GM21528 (cell line): ENCODE data around the gene PPP2R2C.

Experiments
- ATAC-seq: cut with Tn5 transposase; IDR thresholded peaks from one replicate; pipeline ENCODE4 v1.9.1; 2021; ENCODE audit warnings: mild to moderate bottlenecking, moderate library complexity; ENCODE audit not compliant: unreplicated experiment, low FRiP score

The PPP2R2C gene

GRCh38 chr4:6369035-6369434 lies 103.4 kb downstream of the PPP2R2C start:
- ATAC-seq, result no peak

GRCh38 chr4:6368601-6369000 lies 103.8 kb downstream of the PPP2R2C start:
- ATAC-seq, result no peak

DNA sequence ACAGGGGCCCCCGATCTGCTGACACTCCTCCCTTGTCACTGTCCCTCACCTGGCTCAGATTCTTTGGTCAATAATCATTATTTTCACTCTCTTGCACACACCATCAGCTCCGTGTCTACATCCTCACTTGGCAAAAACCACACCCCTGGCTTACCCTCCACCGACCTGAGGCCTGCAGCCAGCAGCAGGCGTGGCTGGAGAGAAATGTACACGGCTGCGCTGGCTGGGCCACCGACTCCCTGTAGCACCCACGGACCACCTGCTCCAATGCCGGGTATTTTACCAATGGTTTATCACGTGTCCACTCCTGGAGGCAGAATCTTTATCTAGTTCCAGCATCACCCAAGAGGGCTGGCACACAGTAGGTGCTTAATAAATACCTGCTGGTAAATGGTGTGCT lies 104.3 kb downstream of the PPP2R2C start:
- no peak for ATAC-seq

DNA sequence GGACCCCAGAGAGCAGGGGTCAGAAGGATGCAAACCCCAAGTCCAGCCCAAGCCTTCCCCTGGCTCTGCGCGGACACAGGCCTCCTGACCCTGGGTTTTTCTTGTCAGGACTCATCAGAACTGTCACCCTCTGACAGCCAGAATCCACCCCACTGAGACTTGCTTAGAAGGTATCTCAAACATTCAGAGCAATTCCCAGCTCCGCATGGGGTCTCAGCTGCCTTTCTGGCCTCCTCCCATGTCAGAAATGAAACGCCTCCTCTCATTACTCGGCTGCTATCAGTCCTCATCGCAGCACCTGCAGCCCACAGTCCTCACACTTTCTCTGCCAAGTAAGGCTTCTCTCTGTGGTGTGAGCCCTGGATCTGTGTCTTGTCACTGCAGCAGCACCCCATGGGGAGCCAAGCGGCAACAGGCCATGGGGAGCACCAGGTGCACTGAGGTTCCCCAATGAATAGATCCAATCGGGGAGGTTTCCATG lies 105.0 kb downstream of the PPP2R2C start:
- ATAC-seq, result no peak

GRCh38 chr4:6366581-6366980 lies 105.8 kb downstream of the PPP2R2C start:
- ATAC-seq, result no peak

GRCh38 chr4:6365545-6366086 lies 106.8 kb downstream of the PPP2R2C start:
- no peak for ATAC-seq

- no peak for ATAC-seq
Observed at GRCh38 chr4:6364581-6364980, 107.8 kb downstream of the PPP2R2C start.

- ATAC-seq, result no peak
Observed at GRCh38 chr4:6364146-6364545, 108.3 kb downstream of the PPP2R2C start.

DNA sequence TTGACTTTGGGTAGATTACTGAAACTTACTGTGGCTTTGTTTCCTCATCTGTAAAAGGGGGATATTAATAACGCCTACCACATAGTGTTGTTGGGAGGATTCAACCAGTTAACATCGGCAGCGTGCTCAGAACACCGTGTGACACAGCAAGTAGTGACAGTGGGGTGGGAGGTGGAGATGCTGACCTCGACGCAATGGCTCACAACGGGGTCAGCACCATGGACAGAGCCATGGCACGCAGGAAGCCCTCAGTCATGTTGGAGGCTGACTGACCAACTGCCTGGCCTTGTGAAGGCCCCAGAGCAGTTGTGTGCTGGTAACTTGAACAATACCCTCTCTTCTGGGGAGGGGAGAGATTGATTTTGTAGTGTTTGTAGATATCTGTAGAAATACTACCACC lies 109.5 kb downstream of the PPP2R2C start:
- ATAC-seq, result no peak

GRCh38 chr4:6362243-6362885 lies 110.0 kb downstream of the PPP2R2C start:
- ATAC-seq, result no peak

DNA sequence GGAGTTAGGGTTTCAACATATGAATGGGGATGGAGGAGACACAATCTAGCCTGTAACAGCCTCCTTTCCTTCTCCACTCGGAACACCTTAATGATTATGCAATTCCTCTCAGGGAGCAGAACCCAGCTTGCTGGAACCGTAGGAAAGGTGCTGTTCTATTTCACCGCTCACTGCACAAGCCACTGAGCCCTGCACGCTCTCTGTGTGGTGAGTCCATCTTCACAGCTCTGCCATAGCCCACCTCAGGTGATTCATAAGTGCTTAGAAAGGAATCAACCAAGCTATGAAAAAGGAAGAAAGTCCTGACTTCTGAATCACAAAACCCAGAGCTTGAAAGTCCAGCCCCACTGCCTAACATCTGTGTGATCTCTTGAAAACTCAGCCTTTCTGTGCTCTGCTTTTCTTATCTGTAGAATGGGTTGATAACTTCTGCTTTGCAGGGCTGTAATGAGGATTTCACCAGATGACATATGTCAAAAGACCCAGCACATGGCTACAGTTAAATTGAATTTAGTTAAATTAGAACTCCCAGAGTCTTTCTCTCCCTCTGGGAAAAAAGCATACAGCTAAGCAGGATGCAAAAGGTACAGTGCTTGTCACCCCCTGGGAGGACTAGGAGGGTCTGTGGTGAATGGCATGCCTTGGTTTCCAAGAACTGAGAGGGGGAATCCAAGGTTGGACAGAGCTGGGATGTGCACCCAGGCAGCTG lies 111.2 kb downstream of the PPP2R2C start:
- ATAC-seq, result no peak

- ATAC-seq, result no peak
Observed at GRCh38 chr4:6360385-6360784, 112.0 kb downstream of the PPP2R2C start.

DNA sequence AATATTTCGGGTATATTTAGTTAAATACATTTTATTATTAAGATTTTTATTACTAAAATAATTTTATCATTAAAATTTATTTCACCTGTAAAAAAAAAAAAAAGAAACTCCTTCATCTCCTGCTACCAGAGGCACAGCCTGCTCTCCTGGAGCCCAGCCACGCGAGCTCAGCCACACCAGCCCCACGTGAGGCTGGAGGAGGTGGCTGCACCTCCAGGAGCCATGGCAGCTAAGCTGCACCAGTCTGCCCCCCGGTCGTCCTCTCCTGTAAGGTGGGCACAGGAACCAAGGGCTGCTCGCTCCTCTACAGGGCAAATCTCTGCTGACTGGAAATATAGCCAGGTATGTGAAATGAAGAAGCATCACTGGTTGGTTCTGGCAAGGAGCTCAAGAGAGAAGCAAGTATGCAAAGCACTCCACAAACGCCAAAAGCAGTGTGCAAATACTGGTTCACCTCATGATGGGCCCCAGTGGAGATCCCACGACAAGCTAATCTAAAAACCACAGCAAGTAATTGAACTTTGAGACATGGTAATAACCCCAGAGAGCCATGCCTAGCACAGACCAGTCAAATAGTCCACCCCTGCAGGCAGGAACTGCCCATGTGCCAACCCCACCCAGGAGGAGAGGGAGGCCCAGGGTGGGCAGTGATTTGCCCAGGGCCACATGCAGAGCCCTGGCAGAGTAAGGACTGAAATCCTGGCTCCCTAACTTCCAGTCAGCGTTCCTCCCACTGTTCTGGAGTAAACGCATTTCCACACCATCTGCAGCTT lies 112.7 kb downstream of the PPP2R2C start:
- ATAC-seq, result no peak

DNA sequence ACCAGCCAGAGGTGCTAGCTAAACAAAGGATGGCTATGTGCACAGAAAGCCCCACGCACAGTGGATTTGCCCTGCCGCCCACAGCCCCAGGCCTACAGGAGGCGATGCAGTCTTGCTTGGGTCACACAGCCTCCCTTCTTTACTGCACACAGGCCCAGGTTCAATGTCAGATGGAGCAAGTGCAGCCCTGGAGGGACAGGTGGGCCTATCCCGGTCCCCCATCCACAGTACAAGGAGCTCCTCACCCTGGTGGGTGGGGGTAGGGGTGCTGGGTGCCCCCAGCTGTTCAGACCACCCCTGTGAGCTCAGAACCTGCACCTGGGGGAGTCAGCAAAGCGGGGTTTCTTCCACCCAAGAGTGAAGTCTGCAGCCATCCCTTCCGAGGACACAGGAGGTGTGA lies 114.9 kb downstream of the PPP2R2C start:
- ATAC-seq, result no peak

DNA sequence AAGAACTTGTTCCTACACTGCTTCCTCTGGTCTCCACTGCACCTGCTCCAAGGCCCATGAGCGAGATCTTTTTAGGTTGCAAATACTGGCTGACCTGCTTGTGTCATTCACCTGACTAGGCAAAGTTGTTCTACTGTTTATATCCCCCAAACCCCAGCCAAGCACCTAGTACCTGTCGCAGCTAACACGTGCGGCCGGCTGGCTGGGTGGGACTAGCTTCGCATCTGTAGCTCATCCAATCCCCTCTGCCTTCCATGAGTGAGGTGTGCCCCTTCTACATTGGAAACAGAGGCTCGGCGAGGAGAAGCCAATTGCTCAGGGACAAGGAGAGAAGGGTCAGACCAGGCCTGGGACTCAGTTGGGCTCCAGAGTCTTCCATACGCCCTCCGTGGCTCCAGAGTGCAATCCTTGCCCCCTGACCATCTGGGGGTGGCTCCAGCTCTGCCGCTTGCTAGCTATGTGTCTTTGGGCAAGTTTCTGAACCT lies 116.3 kb downstream of the PPP2R2C start:
- no peak for ATAC-seq

GRCh38 chr4:6355052-6355451 lies 117.4 kb downstream of the PPP2R2C start:
- no peak for ATAC-seq

DNA sequence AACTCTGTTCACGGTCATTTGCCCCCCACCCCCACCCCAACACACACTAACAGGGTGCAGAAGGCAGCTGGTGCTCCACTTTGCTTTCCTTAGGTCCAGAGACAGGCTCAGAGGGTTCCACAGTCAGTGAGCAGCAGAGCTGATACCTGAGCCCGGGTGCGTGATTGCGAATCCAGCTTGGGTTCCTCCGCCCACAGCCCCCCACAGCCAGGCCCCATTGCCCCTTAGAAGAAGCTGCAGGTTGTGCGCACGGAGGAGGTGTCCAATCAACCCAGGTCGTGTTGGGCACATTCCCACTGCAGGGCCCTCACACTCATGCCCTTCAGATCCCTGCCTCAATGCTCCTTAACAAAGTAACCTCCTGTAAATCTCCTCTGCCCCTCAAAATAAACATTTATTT lies 117.8 kb downstream of the PPP2R2C start:
- no peak for ATAC-seq

GRCh38 chr4:6354119-6354518 lies 118.3 kb downstream of the PPP2R2C start:
- no peak for ATAC-seq

GRCh38 chr4:6352031-6352692 lies 120.3 kb downstream of the PPP2R2C start:
- ATAC-seq, result no peak

- ATAC-seq, result no peak
Observed at GRCh38 chr4:6351246-6352000, 121.0 kb downstream of the PPP2R2C start.
